Spleen (tissue), 7 donors: ENCODE measurements around the gene CD300H.

Experiments
- CTCF ChIP-seq, 11 experiments: fragments of 200-600 bp in 7 of 11; fragments of 450-650 bp in 4 of 11; sonication (generic) in 4 of 11; IDR thresholded peaks in 8 of 11; conservative IDR thresholded peaks in 3 of 11; 1 replicate in 7 of 11; 2 replicates in 4 of 11; pipeline versions ENCODE4 v1.4.0 to v1.8.0; 2016 to 2021; ENCODE audit warnings: antibody characterized with exemption in 11 of 11, inconsistent platforms in 4 of 11, mild to moderate bottlenecking in 1 of 11
- POLR2A ChIP-seq, 3 donors: fragments of 450-650 bp; IDR thresholded peaks; one replicate each; pipeline ENCODE4 v1.5.1; 2017; ENCODE audit warnings: antibody characterized with exemption in 3 of 3, mild to moderate bottlenecking in 1 of 3
- POLR2AphosphoS5 ChIP-seq, 3 donors: sonication (generic); formaldehyde crosslinking; IDR thresholded peaks; one replicate each; pipeline ENCODE4 v1.5.1; 2017; ENCODE audit warnings: antibody characterized with exemption in 3 of 3
- donor health status: DM: no; HTN: no; CAD: no; lungs with moderate emphysema.
- donor health status: DM: no; HTN: no; CAD: no.
- donor health status: DM: no; HTN: no; CAD: no.

GRCh38 chr17:74601944-74602572 is 34.7 kb upstream of the CD300H start:
- TF ChIP-seq CTCF (IDR thresholded peaks at IDR 0.05 in 8 of 11, conservative IDR thresholded peaks at IDR 0.05 in 3 of 11) (peak; percentile 24 to 80 (median 61)), POLR2A (IDR thresholded peaks at IDR 0.05) (no peak), POLR2AphosphoS5 (IDR thresholded peaks at IDR 0.05) (no peak)
